Hepatocyte (in vitro differentiated cells): ENCODE measurements around the gene ANKRD13B. TPM values are rescaled to one million over a fixed set of nuclear protein-coding genes. Genes with fewer than 3 reads are reported as not detected.

Source experiments
- DNase-seq: peaks from one replicate; pipeline ENCODE4 v3.0.0-alpha.2; 2016; ENCODE audit warnings: low spot score
- H2AFZ ChIP-seq: fragments of 200-600 bp; sonication (generic); 2 replicates; pipeline ENCODE4 v1.6.0; 2016; ENCODE audit warnings: antibody characterized with exemption, mild to moderate bottlenecking
- H3K27ac ChIP-seq: fragments of 200-600 bp; sonication (generic); 2 replicates; pipeline ENCODE4 v1.5.1; 2016; ENCODE audit warnings: mild to moderate bottlenecking
- H3K27me3 ChIP-seq: fragments of 200-600 bp; sonication (generic); 2 replicates; pipeline ENCODE4 v1.6.1; 2016
- H3K36me3 ChIP-seq: fragments of 200-600 bp; sonication (generic); replicated peaks from 2 replicates; pipeline ENCODE4 v1.5.1; 2016; ENCODE audit warnings: low read depth; ENCODE audit not compliant: insufficient read depth
- H3K4me1 ChIP-seq: fragments of 200-600 bp; sonication (generic); 2 replicates; pipeline ENCODE4 v1.5.1; 2016; ENCODE audit warnings: mild to moderate bottlenecking, moderate library complexity; ENCODE audit not compliant: insufficient read depth
- H3K4me2 ChIP-seq: fragments of 200-600 bp; sonication (generic); 2 replicates; pipeline ENCODE4 v1.6.0; 2016
- H3K4me3 ChIP-seq: fragments of 200-600 bp; sonication (generic); 2 replicates; pipeline ENCODE4 v1.5.1; 2016; ENCODE audit warnings: mild to moderate bottlenecking
- H3K79me2 ChIP-seq: fragments of 200-600 bp; sonication (generic); 2 replicates; pipeline ENCODE4 v1.6.0; 2017; ENCODE audit warnings: mild to moderate bottlenecking
- H3K9me2 ChIP-seq: fragments of 200-600 bp; sonication (generic); replicated peaks from 2 replicates; pipeline ENCODE4 v1.6.0; 2017; ENCODE audit warnings: mild to moderate bottlenecking; ENCODE audit not compliant: insufficient read depth
- H3K9me3 ChIP-seq: fragments of 200-600 bp; sonication (generic); 2 replicates; pipeline ENCODE4 v1.5.1; 2016; ENCODE audit warnings: low read depth, mild to moderate bottlenecking
- H4K20me1 ChIP-seq: fragments of 200-600 bp; sonication (generic); 2 replicates; pipeline ENCODE4 v1.6.0; 2016; ENCODE audit warnings: mild to moderate bottlenecking; ENCODE audit not compliant: insufficient read depth, poor library complexity, severe bottlenecking
- EZH2 ChIP-seq: fragments of 200-600 bp; sonication (generic); IDR thresholded peaks from 2 replicates; pipeline ENCODE4 v1.6.1; 2016; ENCODE audit warnings: antibody characterized with exemption, mild to moderate bottlenecking, borderline replicate concordance
- EZH2phosphoT487 ChIP-seq: fragments of 200-600 bp; sonication (generic); IDR thresholded peaks from one replicate; pipeline ENCODE4 v1.6.1; 2018; ENCODE audit warnings: antibody characterized with exemption, mild to moderate bottlenecking, low read depth, moderate library complexity; ENCODE audit not compliant: unreplicated experiment, severe bottlenecking
- WGBS: methylation state at CpG from one replicate; pipeline ENCODE4 v1.1.6; 2016; ENCODE audit warnings: low lambda C conversion rate; ENCODE audit errors: missing lambda C conversion rate; 5-methylcytosine and 5-hydroxymethylcytosine counted together
- polyA plus RNA-seq: library from polyadenylated mRNA; unstranded; fragments of >200 nt; fragmentation: Nextera tagmentation; extraction: Ambion mirVana; gene quantifications from 2 replicates; pipeline ENCODE4 v1.2.1, GENCODE V29; 2016
- total RNA-seq: library from RNA; depleted of rRNA; stranded (reverse); fragments of >200 nt; gene quantifications from 2 replicates; pipeline ENCODE4 v1.2.3, GENCODE V29; 2014
- TF ChIP-seq, protein P1 (sequence below): fragments of 200-600 bp; sonication (generic); IDR thresholded peaks from 2 replicates; pipeline ENCODE4 v1.5.1; 2016; ENCODE audit warnings: antibody characterized with exemption, mild to moderate bottlenecking; ENCODE audit not compliant: poor library complexity

The ANKRD13B gene
- total and polyA plus RNA-seq, 2 experiments from 2014 or later: 5.1 to 7.2 TPM

DNA sequence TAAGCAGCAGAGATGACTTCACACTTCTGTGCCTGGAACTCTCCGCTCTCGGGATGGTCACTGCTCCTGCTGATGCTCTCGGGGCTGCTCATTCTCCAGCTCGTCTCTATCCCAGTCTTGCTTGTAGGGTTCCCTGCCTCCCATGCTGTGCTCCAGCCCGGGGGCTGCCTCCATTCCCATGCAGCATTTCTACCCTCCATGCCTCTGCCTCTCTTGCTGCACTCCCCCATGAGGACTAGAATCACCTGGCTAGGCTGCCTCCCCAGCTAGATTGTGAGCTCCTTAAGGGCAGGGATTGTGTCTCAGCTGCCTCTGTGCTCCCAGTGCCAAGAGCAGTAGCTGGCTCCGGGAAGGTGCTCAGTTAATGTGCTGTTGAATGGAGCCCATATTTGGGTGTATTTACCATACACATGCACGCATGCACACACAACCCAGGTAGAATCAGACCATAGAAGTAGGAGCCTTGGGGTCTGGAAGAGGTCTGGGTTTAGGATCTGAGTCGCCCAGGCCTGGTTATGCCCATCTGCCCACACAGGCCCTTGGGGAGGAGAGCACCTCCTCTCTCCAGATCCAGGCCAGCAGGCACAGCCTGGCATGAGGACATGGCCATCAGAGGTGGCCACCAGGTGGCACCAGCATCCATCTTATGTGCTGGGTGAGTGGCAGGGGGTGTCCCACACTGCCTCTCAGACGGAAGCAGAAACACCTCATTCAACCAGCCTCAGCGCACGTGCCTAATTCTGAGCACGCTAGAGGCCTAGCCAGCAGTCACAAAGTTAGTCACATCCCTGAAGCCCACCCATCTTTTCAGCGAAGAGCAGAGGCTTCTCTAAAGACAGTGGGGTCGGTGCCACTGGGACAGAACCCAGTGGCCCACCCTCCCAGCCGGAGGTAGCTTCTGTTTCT, 12.8 kb upstream of the ANKRD13B start:
- Histone ChIP-seq H3K4me1 (peaks cover 4% of the 10 kb centered on the region), H3K4me3 (no peak overlapping the region), H3K36me3 (no peaks in the 10 kb centered on the region), H3K27me3 (no peaks in the 10 kb centered on the region), H3K9me2 (no peaks in the 10 kb centered on the region), H3K27ac (no peak overlapping the region), H3K9me3 (no peaks in the 10 kb centered on the region), H2AFZ (no peak overlapping the region), H3K79me2 (peaks cover 17% of the 10 kb centered on the region), H3K4me2 (no peak overlapping the region), H4K20me1 (peaks cover 12% of the 10 kb centered on the region)
- peak; percentile 88 for DNase-seq
- TF ChIP-seq, protein P1, sequence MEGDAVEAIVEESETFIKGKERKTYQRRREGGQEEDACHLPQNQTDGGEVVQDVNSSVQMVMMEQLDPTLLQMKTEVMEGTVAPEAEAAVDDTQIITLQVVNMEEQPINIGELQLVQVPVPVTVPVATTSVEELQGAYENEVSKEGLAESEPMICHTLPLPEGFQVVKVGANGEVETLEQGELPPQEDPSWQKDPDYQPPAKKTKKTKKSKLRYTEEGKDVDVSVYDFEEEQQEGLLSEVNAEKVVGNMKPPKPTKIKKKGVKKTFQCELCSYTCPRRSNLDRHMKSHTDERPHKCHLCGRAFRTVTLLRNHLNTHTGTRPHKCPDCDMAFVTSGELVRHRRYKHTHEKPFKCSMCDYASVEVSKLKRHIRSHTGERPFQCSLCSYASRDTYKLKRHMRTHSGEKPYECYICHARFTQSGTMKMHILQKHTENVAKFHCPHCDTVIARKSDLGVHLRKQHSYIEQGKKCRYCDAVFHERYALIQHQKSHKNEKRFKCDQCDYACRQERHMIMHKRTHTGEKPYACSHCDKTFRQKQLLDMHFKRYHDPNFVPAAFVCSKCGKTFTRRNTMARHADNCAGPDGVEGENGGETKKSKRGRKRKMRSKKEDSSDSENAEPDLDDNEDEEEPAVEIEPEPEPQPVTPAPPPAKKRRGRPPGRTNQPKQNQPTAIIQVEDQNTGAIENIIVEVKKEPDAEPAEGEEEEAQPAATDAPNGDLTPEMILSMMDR: peak; percentile 82
- TF ChIP-seq EZH2: no peak
- 74% methylated on average over 15 of the region's 15 CpGs for WGBS

DNA sequence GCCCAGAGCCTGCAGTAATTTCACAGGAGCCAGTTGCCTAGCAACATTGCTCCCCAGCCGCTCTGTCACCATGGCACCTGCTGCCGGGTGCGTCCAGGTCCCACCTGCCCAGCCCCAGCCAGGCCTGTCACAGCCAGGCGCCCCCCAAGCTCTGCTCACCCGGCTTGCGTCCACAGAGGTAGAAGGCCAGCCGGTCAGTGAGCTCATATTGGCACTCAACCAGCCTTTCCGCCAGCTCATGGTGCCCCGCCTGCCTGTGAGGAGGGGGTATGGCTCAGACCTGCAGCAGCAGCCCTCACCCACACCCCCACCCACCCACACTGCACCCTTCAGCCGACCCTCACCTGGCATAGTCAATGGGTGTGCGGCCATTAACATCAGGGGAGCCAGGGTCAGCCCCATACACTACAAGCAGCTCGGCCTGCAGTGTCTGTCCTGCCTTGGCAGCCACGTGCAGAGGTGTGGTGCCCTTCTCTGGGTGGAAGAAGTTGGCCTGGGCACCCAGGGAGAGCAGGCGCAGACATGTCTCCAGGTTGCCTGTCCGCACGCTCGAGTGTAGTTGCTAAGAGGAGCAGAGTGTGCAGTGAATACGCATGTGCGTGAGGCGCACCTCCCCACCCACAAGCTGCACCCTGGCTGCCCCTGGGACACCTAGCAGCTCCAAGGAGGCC, 11.2 kb upstream of the ANKRD13B start:
- Histone ChIP-seq H3K79me2 (peaks cover 33% of the 10 kb centered on the region), H3K27me3 (no peaks in the 10 kb centered on the region), H3K4me3 (no peak overlapping the region), H2AFZ (no peak overlapping the region), H3K9me3 (no peaks in the 10 kb centered on the region), H4K20me1 (peaks cover 23% of the 10 kb centered on the region), H3K36me3 (no peaks in the 10 kb centered on the region), H3K27ac (no peak overlapping the region), H3K9me2 (no peaks in the 10 kb centered on the region), H3K4me2 (no peak overlapping the region), H3K4me1 (no peaks in the 10 kb centered on the region)
- WGBS: 97% methylated on average over 17 of the region's 20 CpGs
- TF ChIP-seq EZH2 (no peak), EZH2phosphoT487 (no peak)
- TF ChIP-seq, protein P1: no peak
- no peak for DNase-seq

DNA sequence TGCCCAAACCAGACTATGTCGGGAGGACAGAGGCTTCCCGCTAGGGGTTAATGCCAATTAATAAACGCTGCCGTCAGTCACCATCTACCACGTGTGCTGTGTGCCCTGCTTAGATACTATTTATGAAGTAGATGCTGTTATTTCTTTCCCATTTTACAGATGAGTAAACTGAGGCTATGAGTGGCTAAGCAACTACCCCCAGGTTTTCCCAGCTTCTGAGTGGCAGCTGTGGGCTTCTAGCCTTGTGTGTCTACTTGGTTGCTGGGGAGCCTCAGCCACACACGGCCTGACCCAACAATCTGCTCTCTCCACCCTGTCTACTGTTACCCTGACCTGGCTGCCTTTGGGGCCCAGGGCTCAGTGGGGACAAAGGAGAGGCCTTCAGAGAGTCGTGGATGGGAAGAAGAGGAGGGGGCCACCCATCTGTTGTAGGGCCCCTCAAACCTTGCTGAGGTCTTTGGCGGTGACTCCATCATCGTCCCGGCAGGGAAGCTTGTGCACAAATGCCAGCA, 10.6 kb upstream of the ANKRD13B start:
- Histone ChIP-seq H3K9me3 (no peaks in the 10 kb centered on the region), H3K9me2 (no peaks in the 10 kb centered on the region), H3K79me2 (peaks cover 39% of the 10 kb centered on the region), H2AFZ (no peak overlapping the region), H3K4me2 (no peak overlapping the region), H3K36me3 (no peaks in the 10 kb centered on the region), H3K4me1 (no peaks in the 10 kb centered on the region), H3K27ac (no peak overlapping the region), H3K4me3 (no peak overlapping the region), H4K20me1 (peaks cover 28% of the 10 kb centered on the region), H3K27me3 (no peaks in the 10 kb centered on the region)
- no peak for TF ChIP-seq EZH2phosphoT487
- no peak for TF ChIP-seq EZH2
- TF ChIP-seq, protein P1: no peak
- DNase-seq: no peak
- WGBS: 93% methylated on average over 10 of the region's 10 CpGs
